ENCODE results near the gene TBCCD1. TPM values are rescaled to one million over a fixed set of nuclear protein-coding genes. Genes with fewer than 3 reads are reported as not detected.
"Not testable (repeated sequence)": the region's sequence is repeated elsewhere in the genome, so short reads cannot be mapped to it uniquely, and the experiment has no call there.

Gene TBCCD1
- total RNA-seq, 4 donors from 2014 or later: 9.9 to 13.2 (median 11.5) TPM

GRCh38 chr3:186589121-186589520 is 22.0 kb upstream of the TBCCD1 start:
- H3K4me3 ChIP-seq: no peak overlapping the region
- H3K4me1 ChIP-seq: no peaks in the 10 kb centered on the region
- TF ChIP-seq CTCF (IDR thresholded peaks at IDR 0.05) (no peak), EP300 (IDR thresholded peaks at IDR 0.05) (no peak), POLR2AphosphoS5 (IDR thresholded peaks at IDR 0.05) (no peak), POLR2A (IDR thresholded peaks at IDR 0.05; ENCODE audit: low read depth) (no peak)
- H3K36me3 ChIP-seq: peaks cover 7 to 25% (median 23%) of the 10 kb centered on the region in 4 donors
- WGBS: 46% methylated on average over 3 of the region's 3 CpGs
- DNase-seq (ENCODE audit: extremely low spot score): no peak
- no peaks in the 10 kb centered on the region for H3K27me3 ChIP-seq
- no peak overlapping the region for H3K27ac ChIP-seq (replicated peaks in 1 of 4)
- H3K9me3 ChIP-seq: no peaks in the 10 kb centered on the region
- intact Hi-C loops (cut with DNase I): no loop called here

- H3K9me3 ChIP-seq: no peaks in the 10 kb centered on the region
- H3K27me3 ChIP-seq: no peaks in the 10 kb centered on the region
- H3K27ac ChIP-seq (replicated peaks in 1 of 4): no peak overlapping the region
- TF ChIP-seq EP300 (IDR thresholded peaks at IDR 0.05) (no peak), POLR2A (IDR thresholded peaks at IDR 0.05; ENCODE audit: low read depth) (no peak), POLR2AphosphoS5 (IDR thresholded peaks at IDR 0.05) (no peak), CTCF (IDR thresholded peaks at IDR 0.05) (no peak)
- H3K4me3 ChIP-seq: no peak overlapping the region
- intact Hi-C loops (cut with DNase I): no loop called here
- peaks cover 12 to 30% (median 27%) of the 10 kb centered on the region in 4 donors for H3K36me3 ChIP-seq
- no peaks in the 10 kb centered on the region for H3K4me1 ChIP-seq
- DNase-seq (ENCODE audit: extremely low spot score): no peak
- WGBS: 69% methylated on average over 2 of the region's 2 CpGs
These were observed 21.5 kb upstream of the TBCCD1 start for GRCh38 chr3:186588632-186589031.

- intact Hi-C loops (cut with DNase I): no loop called here
- DNase-seq (ENCODE audit: extremely low spot score): no peak
- H3K27ac ChIP-seq (replicated peaks in 1 of 4): no peak overlapping the region
- no peaks in the 10 kb centered on the region for H3K4me1 ChIP-seq
- H3K4me3 ChIP-seq: no peak overlapping the region
- TF ChIP-seq POLR2AphosphoS5 (IDR thresholded peaks at IDR 0.05) (no peak), CTCF (IDR thresholded peaks at IDR 0.05) (no peak), EP300 (IDR thresholded peaks at IDR 0.05) (no peak), POLR2A (IDR thresholded peaks at IDR 0.05; ENCODE audit: low read depth) (no peak)
- peaks cover 24 to 44% (median 41%) of the 10 kb centered on the region in 4 donors for H3K36me3 ChIP-seq
- no peaks in the 10 kb centered on the region for H3K9me3 ChIP-seq
- H3K27me3 ChIP-seq: no peaks in the 10 kb centered on the region
These were observed 20.0 kb upstream of the TBCCD1 start for GRCh38 chr3:186587183-186587582.

GRCh38 chr3:186586245-186586644 is 19.1 kb upstream of the TBCCD1 start:
- H3K4me1 ChIP-seq; H3K4me3 ChIP-seq; H3K27me3 ChIP-seq; intact Hi-C loops (cut with DNase I); H3K9me3 ChIP-seq; DNase-seq (ENCODE audit: extremely low spot score); H3K27ac ChIP-seq (replicated peaks in 1 of 4): not testable (repeated sequence)
- H3K36me3 ChIP-seq: peaks cover 34 to 54% (median 49%) of the 10 kb centered on the region in 4 donors
- 81% methylated on average over 9 of the region's 9 CpGs for WGBS

- H3K9me3 ChIP-seq: no peaks in the 10 kb centered on the region
- H3K36me3 ChIP-seq: peaks cover 40 to 78% (median 68%) of the 10 kb centered on the region in 4 donors
- intact Hi-C loops (cut with DNase I): no loop called here
- H3K27me3 ChIP-seq: no peaks in the 10 kb centered on the region
- no peak overlapping the region for H3K27ac ChIP-seq (replicated peaks in 1 of 4)
- WGBS: 60% methylated on average over 5 of the region's 5 CpGs
- DNase-seq (ENCODE audit: extremely low spot score): no peak
- TF ChIP-seq EP300 (IDR thresholded peaks at IDR 0.05) (no peak), POLR2A (IDR thresholded peaks at IDR 0.05; ENCODE audit: low read depth) (no peak), CTCF (IDR thresholded peaks at IDR 0.05) (no peak), POLR2AphosphoS5 (IDR thresholded peaks at IDR 0.05) (no peak)
- no peak overlapping the region for H3K4me3 ChIP-seq
- H3K4me1 ChIP-seq: no peaks in the 10 kb centered on the region
These were observed 16.7 kb upstream of the TBCCD1 start for GRCh38 chr3:186583831-186584230.

Data from esophagus muscularis mucosa (tissue), 4 donors.